ENCODE measurements around the gene RFC4.
A peak's percentile ranks its signal among the peaks of the same experiment; 100 is the strongest.
"Not testable (repeated sequence)": the region's sequence is repeated elsewhere in the genome, so short reads cannot be mapped to it uniquely, and the experiment has no call there.

Gene RFC4

GRCh38 chr3:186824430-186825139, 18.3 kb upstream of the RFC4 start:
- no peak for DNase-seq

- DNase-seq: no peak
Measured at GRCh38 chr3:186823386-186823785, 17.1 kb upstream of the RFC4 start.

GRCh38 chr3:186822388-186822759, 16.1 kb upstream of the RFC4 start:
- DNase-seq: not testable (repeated sequence)

GRCh38 chr3:186821429-186822387, 15.4 kb upstream of the RFC4 start:
- DNase-seq: peak; percentile 44

GRCh38 chr3:186818956-186819355, 12.7 kb upstream of the RFC4 start:
- no peak for DNase-seq

- DNase-seq: no peak
Measured at GRCh38 chr3:186818516-186818915, 12.2 kb upstream of the RFC4 start.

GRCh38 chr3:186815435-186815834, 9.2 kb upstream of the RFC4 start:
- no peak for DNase-seq

- no peak for DNase-seq
Measured at GRCh38 chr3:186814100-186814499, 7.8 kb upstream of the RFC4 start.

- not testable (repeated sequence) for DNase-seq
Measured at GRCh38 chr3:186811313-186811712, 5.0 kb upstream of the RFC4 start.

- no peak for DNase-seq
Measured at GRCh38 chr3:186810336-186810996, 4.2 kb upstream of the RFC4 start.

GRCh38 chr3:186807231-186807630, 949 bp upstream of the RFC4 start:
- no peak for DNase-seq

- not testable (repeated sequence) for DNase-seq
Measured at GRCh38 chr3:186803447-186803846, 2.8 kb downstream of the RFC4 start.

GRCh38 chr3:186802701-186803100, 3.6 kb downstream of the RFC4 start:
- no peak for DNase-seq

- no peak for DNase-seq
Measured at GRCh38 chr3:186800285-186800684, 6.0 kb downstream of the RFC4 start.

GRCh38 chr3:186798239-186798874, 7.9 kb downstream of the RFC4 start:
- no peak for DNase-seq

GRCh38 chr3:186790261-186790981, 15.9 kb downstream of the RFC4 start:
- DNase-seq: no peak

GRCh38 chr3:186789554-186790260, 16.6 kb downstream of the RFC4 start:
- DNase-seq: no peak

GRCh38 chr3:186788482-186789370, 17.6 kb downstream of the RFC4 start:
- no peak for DNase-seq

- DNase-seq: no peak
Measured at GRCh38 chr3:186787642-186788481, 18.4 kb downstream of the RFC4 start.

GRCh38 chr3:186786922-186787321, 19.4 kb downstream of the RFC4 start:
- no peak for DNase-seq

Measured in NCI-H1694 (cell line).